SU-DHL-6 (cell line): ENCODE data around the gene POU2AF2.
A peak's percentile ranks its signal among the peaks of the same experiment; 100 is the strongest.

Experiments
- H2AFZ ChIP-seq: fragments of 200-600 bp; sonication (generic); 2 replicates; pipeline ENCODE4 v1.6.1; 2014; ENCODE audit warnings: low read depth, mild to moderate bottlenecking, moderate library complexity, mixed read lengths, antibody characterized with exemption, low read length; ENCODE audit not compliant: severe bottlenecking
- H3F3A ChIP-seq: fragments of 200-600 bp; shearing (Covaris generic); 2 replicates; pipeline ENCODE4 v1.6.0; 2016; ENCODE audit warnings: antibody characterized with exemption, mild to moderate bottlenecking; ENCODE audit not compliant: insufficient read depth
- H3K27ac ChIP-seq: fragments of 200-600 bp; sonication (generic); 2 replicates; pipeline ENCODE4 v1.5.1; 2016; ENCODE audit warnings: low read depth, mild to moderate bottlenecking, low read length, moderate library complexity, mixed read lengths
- H3K27me3 ChIP-seq: fragments of 200-600 bp; sonication (generic), shearing (Covaris generic); 2 replicates; pipeline ENCODE4 v1.6.0; 2014; ENCODE audit warnings: mild to moderate bottlenecking, low read length
- H3K36me3 ChIP-seq: fragments of 200-600 bp; sonication (generic); 2 replicates; pipeline ENCODE4 v1.6.1; 2014; ENCODE audit warnings: mild to moderate bottlenecking, low read length, mixed read lengths
- H3K4me2 ChIP-seq: fragments of 300-600, 200-600 bp; shearing (Covaris generic), sonication (generic); 2 replicates; pipeline ENCODE4 v1.6.0; 2014; ENCODE audit warnings: low read length, low read depth, mild to moderate bottlenecking; ENCODE audit not compliant: poor library complexity, severe bottlenecking
- H3K4me3 ChIP-seq: fragments of 200-600 bp; sonication (generic); 2 replicates; pipeline ENCODE4 v1.5.1; 2014; ENCODE audit warnings: antibody characterized with exemption, low read length, mild to moderate bottlenecking, mixed read lengths; ENCODE audit not compliant: insufficient read depth, poor library complexity, severe bottlenecking
- H3K79me2 ChIP-seq: fragments of 200-600 bp; sonication (generic); 2 replicates; pipeline ENCODE4 v1.6.1; 2014; ENCODE audit warnings: mild to moderate bottlenecking, low read length, moderate library complexity; ENCODE audit not compliant: insufficient read depth
- H3K9ac ChIP-seq: fragments of 200-600 bp; sonication (generic); 2 replicates; pipeline ENCODE4 v1.7.0; 2014; ENCODE audit warnings: mild to moderate bottlenecking, low read length
- H3K9me2 ChIP-seq: fragments of 200-600 bp; sonication (generic); replicated peaks from 2 replicates; pipeline ENCODE4 v1.6.1; 2014; ENCODE audit warnings: low read length; ENCODE audit not compliant: insufficient read depth
- H3K9me3 ChIP-seq: fragments of 200-600 bp; sonication (generic); 2 replicates; pipeline ENCODE4 v1.6.1; 2014; ENCODE audit warnings: low read length, mixed read lengths; ENCODE audit not compliant: insufficient read depth
- H4K20me1 ChIP-seq: fragments of 200-600 bp; sonication (generic); 2 replicates; pipeline ENCODE4 v1.6.1; 2014; ENCODE audit warnings: low read depth, mild to moderate bottlenecking, antibody characterized with exemption, low read length, moderate library complexity, mixed read lengths
- CTCF ChIP-seq: fragments of 200-600 bp; sonication (generic); IDR thresholded peaks from one replicate; pipeline ENCODE4 v1.5.1; 2017; ENCODE audit warnings: antibody characterized with exemption, mild to moderate bottlenecking, low read length, moderate library complexity; ENCODE audit not compliant: insufficient read depth, poor library complexity, severe bottlenecking
- EZH2phosphoT487 ChIP-seq: fragments of 200-600 bp; sonication (generic), shearing (Covaris generic); conservative IDR thresholded peaks from 2 replicates; pipeline ENCODE4 v1.6.1; 2018; ENCODE audit warnings: mild to moderate bottlenecking, antibody characterized with exemption, low read length, moderate library complexity, mixed read lengths

POU2AF2 gene

GRCh38 chr11:111246956-111247355, 1.4 kb downstream of the POU2AF2 start:
- TF ChIP-seq EZH2phosphoT487: no peak
- TF ChIP-seq CTCF: no peak
- Histone ChIP-seq H3K4me3 (no peak overlapping the region), H4K20me1 (no peaks in the 10 kb centered on the region), H3K9me2 (no peaks in the 10 kb centered on the region), H3K4me2 (no peak overlapping the region), H2AFZ (no peak overlapping the region), H3K27me3 (no peaks in the 10 kb centered on the region), H3F3A (no peaks in the 10 kb centered on the region), H3K27ac (no peak overlapping the region), H3K36me3 (no peaks in the 10 kb centered on the region), H3K9me3 (no peaks in the 10 kb centered on the region), H3K9ac (no peak overlapping the region), H3K79me2 (no peaks in the 10 kb centered on the region)

GRCh38 chr11:111250936-111251335, 5.4 kb downstream of the POU2AF2 start:
- Histone ChIP-seq H3K4me3 (no peak overlapping the region), H3K27ac (no peak overlapping the region), H3K79me2 (no peaks in the 10 kb centered on the region), H3K4me2 (no peak overlapping the region), H3F3A (no peaks in the 10 kb centered on the region), H4K20me1 (no peaks in the 10 kb centered on the region), H3K36me3 (no peaks in the 10 kb centered on the region), H3K9me3 (no peaks in the 10 kb centered on the region), H2AFZ (peak overlapping the region; percentile 6), H3K27me3 (no peaks in the 10 kb centered on the region), H3K9ac (no peak overlapping the region), H3K9me2 (no peaks in the 10 kb centered on the region)
- TF ChIP-seq EZH2phosphoT487 (no peak), CTCF (no peak)

- H3K9me2 ChIP-seq: no peaks in the 10 kb centered on the region
- H3K27ac ChIP-seq: no peak overlapping the region
- H4K20me1 ChIP-seq: no peaks in the 10 kb centered on the region
- H3K9ac ChIP-seq: no peak overlapping the region
- H3F3A ChIP-seq: no peaks in the 10 kb centered on the region
- no peaks in the 10 kb centered on the region for H3K79me2 ChIP-seq
- H3K36me3 ChIP-seq: no peaks in the 10 kb centered on the region
- H3K9me3 ChIP-seq: no peaks in the 10 kb centered on the region
- TF ChIP-seq CTCF: no peak
- TF ChIP-seq EZH2phosphoT487: no peak
- H3K27me3 ChIP-seq: no peaks in the 10 kb centered on the region
- no peak overlapping the region for H2AFZ ChIP-seq
- H3K4me3 ChIP-seq: no peak overlapping the region
- no peak overlapping the region for H3K4me2 ChIP-seq
Measured at GRCh38 chr11:111253131-111253530, 7.6 kb downstream of the POU2AF2 start.

- no peaks in the 10 kb centered on the region for H3F3A ChIP-seq
- no peak overlapping the region for H3K9ac ChIP-seq
- no peak overlapping the region for H3K4me2 ChIP-seq
- no peaks in the 10 kb centered on the region for H3K9me3 ChIP-seq
- no peaks in the 10 kb centered on the region for H3K27me3 ChIP-seq
- H3K27ac ChIP-seq: no peak overlapping the region
- no peak overlapping the region for H2AFZ ChIP-seq
- H3K36me3 ChIP-seq: no peaks in the 10 kb centered on the region
- no peak for TF ChIP-seq EZH2phosphoT487
- no peak for TF ChIP-seq CTCF
- no peaks in the 10 kb centered on the region for H3K79me2 ChIP-seq
- H4K20me1 ChIP-seq: no peaks in the 10 kb centered on the region
- no peaks in the 10 kb centered on the region for H3K9me2 ChIP-seq
- no peak overlapping the region for H3K4me3 ChIP-seq
Measured at GRCh38 chr11:111253630-111254029, 8.1 kb downstream of the POU2AF2 start.
